Measurements from ENCODE around the gene RNF151.
"Not testable (repeated sequence)": the region's sequence is repeated elsewhere in the genome, so short reads cannot be mapped to it uniquely, and the experiment has no call there.

Gene RNF151
- 0.07 to 0.94 reads per million in 2 donors for total RNA-seq

DNA sequence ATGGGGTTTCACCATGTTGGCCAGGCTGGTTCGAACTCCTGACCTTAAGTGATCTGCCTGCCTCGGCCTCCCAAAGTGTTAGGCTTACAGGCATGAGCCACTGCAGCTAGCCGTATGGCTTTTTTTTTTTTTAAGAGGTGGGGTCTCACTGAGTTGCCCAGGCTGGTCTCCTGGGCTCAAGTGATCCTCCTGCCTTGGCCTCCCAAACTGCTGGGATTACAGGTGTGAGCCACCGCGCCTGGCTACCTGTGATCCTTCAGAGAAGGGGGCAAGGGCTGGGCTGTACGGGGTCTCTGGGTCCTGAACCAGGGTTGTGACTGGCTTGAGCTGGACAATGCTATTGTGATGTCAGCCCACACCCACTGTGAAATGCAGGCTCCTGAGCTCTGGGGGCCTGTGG lies at the start of gene RNF151:
RNF151 (plus strand) TSS at position 397 of the 400 bp plus-strand sequence. CDS start 26 bp downstream, outside the sequence.
- no peak for DNase-seq

- DNase-seq: no peak
Observed at GRCh38 chr16:1917056-1917664, 49.5 kb upstream of the RNF151 start.

DNA sequence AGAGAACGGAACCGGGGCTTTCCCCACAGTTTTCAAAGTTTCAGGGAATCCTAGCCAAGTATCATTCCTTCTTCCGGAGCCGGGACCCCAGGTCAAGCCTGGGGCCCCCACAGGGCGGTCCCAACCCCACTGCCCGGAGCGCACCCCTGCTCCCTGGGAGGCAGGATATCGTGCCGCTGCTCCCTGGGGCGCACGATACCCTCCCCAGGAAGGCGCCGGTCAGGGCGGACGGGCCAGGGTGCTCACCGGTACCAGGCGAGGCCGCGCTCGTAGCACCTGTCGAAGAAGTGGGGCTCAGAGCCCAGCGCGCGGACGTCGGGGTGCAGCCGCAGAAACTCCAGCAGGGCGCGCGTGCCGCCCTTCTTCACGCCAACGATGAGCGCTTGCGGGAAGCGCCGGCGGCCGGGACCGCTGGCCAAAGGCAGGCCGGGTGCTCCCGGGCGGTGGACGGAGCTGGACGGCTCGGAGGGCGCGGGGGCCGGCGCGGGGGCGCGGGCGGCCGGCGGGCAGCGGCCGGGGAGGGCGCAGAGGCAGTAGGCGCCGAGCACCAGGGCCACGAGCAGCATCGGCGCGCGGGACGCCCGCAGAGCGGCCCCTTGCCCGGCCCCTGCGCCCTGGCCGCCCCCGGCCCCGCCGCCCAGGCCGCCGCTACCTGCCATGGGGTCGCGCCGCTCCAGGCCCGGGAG lies 48.8 kb upstream of the RNF151 start:
- no peak for DNase-seq

- DNase-seq: no peak
Observed at GRCh38 chr16:1918351-1919326, 48.0 kb upstream of the RNF151 start, which contains the start of gene HS3ST6. HS3ST6 (minus strand) TSS chr16:1918415; CDS start chr16:1918323, 92 bp downstream.

GRCh38 chr16:1919327-1919998 lies 47.2 kb upstream of the RNF151 start:
- no peak for DNase-seq

DNA sequence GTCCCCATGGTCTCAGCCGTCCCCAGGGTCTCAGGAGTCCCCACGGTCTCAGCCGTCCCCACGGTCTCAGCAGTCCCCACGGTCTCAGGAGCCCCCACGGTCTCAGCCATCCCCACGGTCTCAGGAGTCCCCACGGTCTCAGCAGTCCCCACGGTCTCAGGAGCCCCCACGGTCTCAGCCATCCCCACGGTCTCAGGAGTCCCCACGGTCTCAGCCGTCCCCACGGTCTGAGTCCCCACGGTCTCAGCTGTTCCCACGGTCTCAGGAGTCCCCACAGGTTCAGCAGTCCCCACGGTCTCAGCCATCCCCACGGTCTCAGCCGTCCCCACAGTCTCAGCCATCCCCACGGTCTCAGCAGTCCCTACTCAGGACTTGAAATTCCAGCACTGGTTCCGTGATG lies 46.5 kb upstream of the RNF151 start:
- not testable (repeated sequence) for DNase-seq

- DNase-seq: no peak
Observed at GRCh38 chr16:1920727-1921171, 45.9 kb upstream of the RNF151 start.

DNA sequence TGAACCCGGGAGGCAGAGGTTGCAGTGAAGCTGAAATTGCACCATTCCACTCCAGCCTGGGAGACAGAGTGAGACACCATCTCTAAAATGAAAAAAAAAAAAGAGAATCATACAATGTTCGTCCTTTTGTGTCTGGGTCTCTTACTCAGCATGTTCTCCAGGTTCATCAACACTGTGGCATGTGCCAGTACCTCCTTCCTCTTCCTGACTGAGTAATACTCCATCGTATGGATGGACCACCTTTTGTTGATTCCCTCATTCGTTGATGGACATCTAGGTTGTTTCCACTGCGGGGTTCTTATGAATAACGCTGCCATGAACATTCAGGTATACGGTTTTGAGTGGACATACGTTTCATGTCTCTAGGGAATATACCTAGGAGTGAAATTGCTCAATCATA lies 44.3 kb upstream of the RNF151 start:
- no peak for DNase-seq

DNA sequence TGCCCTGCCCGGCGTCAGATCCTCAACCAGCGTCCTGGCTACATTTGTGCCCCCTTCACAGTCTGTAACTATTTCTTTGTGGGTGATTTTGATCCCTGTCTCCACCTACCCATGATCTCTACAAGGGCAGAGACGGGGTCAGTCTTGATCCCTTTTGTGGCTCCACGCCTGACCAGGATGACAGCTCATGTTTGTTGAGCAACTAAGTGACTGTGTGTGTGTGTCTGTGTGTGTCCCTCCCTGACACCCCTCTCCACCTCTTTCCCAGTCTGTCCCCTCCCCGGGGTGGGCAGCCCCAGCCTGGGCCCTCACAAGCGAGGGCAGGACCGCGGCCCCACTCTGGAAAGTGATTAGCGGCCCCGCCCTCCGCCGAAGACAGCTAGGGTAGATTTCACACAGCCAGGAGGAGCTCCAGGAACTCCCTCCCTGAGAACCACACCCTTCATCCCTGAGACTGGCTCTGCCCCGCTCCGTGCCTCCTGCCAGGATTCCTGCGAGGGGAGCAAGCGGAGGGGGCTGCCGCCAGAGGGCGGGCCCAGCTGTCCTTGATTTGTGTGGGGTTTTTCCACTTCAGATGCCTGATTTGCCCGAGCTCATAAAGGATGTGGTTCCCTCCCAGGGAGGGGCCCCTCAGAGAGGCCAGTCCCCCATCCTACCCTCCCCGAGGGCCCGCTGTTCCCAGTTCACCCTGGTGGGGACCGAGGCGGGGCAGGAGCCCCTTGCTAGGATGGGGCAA lies 43.2 kb upstream of the RNF151 start:
- DNase-seq: no peak

DNA sequence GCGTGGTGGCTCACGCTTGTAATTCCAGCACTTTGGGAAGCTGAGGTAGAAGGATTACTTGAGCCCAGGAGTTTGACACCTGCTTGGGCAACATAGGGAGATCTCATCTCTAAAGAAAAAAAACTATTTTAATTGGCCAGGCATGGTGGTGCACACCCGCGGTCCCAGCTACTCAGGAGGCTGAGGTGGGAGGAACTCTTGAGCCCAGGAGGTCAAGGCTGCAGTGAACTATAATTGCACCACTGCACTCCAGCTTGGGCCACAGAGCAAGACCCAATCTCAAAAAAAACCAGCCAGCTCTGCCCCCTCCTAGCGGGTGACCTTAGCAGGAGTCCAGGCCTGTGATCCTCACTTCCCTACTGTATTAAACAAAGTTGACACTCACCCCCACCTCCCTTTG lies 42.6 kb upstream of the RNF151 start:
- no peak for DNase-seq

DNA sequence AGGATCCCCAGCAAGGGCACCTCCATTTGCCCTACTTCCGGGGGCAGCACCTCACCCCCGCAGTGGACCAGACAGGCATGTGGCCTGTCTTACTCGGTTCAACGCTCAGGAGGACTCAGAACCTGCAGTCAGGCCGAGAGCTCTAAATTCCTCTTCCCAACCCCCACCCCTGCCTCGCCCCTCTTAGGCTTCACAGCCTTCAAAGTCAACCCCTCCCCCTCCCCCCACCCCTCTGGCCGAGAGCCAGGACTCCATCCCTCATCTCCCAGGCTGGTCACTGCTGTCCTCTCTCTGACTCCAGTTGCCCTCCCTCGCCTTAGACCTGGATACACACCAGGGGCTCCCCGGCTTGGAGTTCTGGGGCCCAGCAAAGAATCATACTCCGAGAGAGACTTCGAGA lies 40.4 kb upstream of the RNF151 start:
- no peak for DNase-seq

DNA sequence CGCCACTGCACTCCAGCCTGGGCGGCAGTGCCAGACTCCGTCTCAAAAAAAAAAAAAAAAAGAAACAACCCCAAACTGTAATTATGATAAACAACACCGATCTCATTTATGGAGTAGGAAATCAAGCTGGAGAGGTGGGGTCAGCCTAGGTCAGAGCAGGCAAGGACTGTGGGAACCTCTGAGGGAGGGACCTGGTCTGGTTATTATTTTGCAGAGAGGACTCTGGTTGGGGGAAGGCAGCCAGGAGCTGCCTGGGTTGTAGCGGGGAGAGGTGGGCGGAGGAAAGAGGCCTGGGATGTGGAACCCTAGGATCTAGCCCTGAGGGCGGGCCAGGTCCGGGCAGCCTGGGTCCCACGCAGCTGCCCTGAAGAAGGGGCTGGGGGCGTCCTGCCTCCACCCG lies 37.6 kb upstream of the RNF151 start:
- DNase-seq: peak in 1 of 5 experiments; percentile 26

DNA sequence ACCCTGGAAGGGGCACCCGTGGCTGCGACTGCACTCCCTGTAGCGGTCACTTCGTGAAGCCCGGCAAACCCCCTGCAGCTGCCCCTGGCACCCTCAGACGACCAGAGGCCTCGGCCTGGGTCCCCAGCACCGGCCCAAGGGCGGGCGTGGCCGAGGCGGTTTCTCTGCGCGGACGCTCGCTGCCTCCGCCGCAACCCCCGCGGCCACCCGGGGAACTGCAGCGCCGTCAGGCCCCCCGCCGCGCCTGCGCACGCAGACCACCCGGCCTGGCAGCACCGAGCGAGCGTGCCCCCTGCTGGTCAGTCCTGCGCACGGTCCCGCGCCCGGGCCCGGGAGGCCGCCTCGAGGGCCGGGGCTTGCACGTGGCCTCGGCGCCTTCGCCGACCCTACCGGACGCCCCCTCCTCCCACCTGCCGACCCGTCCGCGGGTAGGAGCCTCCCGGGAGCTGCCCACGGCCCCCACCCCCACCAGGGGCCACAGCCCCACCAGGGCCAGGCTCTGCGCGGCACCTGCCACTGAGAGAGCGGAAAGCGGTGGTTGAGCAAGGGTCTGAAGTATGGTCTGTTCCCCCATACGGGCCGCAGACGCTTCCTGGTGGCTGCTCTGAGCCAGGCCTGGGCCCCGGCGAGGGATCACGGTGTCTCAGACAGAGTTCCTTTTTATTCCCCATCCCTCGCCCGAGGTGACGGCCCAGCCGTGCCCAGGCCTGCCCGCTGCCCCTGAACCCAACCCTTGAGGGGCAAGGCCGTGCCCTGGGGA lies 36.9 kb upstream of the RNF151 start:
- peak; percentile 84 to 94 (median 87) for DNase-seq

GRCh38 chr16:1930338-1930720 lies 36.3 kb upstream of the RNF151 start:
- DNase-seq: no peak

GRCh38 chr16:1932050-1933028 lies 34.3 kb upstream of the RNF151 start:
- no peak for DNase-seq

GRCh38 chr16:1933097-1933661 lies 33.5 kb upstream of the RNF151 start:
- no peak for DNase-seq

GRCh38 chr16:1936945-1937479 lies 29.6 kb upstream of the RNF151 start:
- DNase-seq: no peak

- DNase-seq: no peak
Observed at GRCh38 chr16:1938316-1938715, 28.3 kb upstream of the RNF151 start.

DNA sequence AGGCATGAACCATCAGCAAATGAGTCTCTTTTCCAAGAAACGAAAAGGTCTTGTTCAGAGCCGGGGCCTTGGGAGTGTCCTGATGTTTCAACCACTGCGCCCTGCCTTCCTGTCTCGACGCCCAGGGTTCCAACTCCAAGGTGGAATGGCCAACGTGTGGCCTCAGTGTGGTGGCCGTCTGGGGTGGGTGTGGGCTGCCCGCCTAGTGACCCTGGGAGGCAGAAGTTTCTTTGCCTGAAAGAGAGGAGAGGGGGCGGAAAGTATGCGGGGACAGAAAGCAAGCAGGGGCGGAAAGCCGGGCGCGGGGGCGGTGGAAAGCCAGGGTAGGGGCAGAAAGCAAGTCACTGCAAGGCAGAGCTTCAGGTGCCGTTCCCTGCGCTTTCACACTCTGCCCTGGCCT lies 27.7 kb upstream of the RNF151 start:
- DNase-seq: no peak

All from T-helper 2 cell (primary cell).